ENCODE measurements around the gene RAB33A. TPM values are rescaled to one million over a fixed set of nuclear protein-coding genes. Genes with fewer than 3 reads are reported as not detected.

The RAB33A gene
- total RNA-seq, 1 donor from 2014 or later: 13.3 TPM

DNA sequence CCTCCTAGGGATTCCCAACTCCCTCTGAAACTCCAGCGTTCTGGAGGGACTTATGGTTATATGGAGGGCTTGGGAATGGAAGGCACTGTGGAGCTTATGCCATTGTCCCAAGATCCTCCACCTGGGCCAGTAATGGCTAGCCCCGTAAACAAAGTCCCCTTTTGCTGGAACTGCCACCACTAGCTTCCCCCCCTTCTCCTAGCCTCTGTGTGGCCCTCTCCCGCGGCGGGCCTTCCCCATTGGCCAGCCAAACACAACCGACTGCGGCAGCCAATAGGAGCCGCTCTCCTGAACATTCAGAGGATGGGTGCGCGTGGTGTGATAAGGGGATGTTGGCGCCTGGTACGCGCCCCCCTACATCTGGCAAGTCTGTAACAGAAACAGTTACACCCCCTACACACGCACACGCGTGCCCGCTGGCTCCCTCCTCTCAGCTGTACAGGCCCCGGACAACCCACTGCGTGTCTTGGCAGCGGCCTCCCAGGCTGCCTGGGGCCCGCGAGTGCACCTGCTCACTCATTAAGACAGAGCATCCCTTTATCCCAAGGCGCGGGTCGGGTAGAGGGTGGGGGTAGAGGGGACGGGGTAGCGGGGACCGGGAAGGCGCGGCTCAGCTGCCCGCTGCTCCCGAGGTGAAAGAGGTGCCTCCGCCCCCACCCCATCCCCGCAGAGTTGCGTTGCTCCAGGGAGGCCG is 863 bp upstream of the RAB33A start:
- Mint-ChIP-seq H3K4me3 (ENCODE audit: unreplicated experiment) (peak overlapping the region; percentile 88), H3K36me3 (ENCODE audit: unreplicated experiment) (no peaks in the 10 kb centered on the region), H3K4me1 (ENCODE audit: low read depth, unreplicated experiment) (peaks cover 10% of the 10 kb centered on the region), H3K9me3 (ENCODE audit: unreplicated experiment) (peaks cover 5% of the 10 kb centered on the region), H3K27me3 (ENCODE audit: unreplicated experiment) (no peaks in the 10 kb centered on the region), H3K27ac (ENCODE audit: unreplicated experiment) (peak overlapping the region; percentile 92)
- TF ChIP-seq, protein P1, sequence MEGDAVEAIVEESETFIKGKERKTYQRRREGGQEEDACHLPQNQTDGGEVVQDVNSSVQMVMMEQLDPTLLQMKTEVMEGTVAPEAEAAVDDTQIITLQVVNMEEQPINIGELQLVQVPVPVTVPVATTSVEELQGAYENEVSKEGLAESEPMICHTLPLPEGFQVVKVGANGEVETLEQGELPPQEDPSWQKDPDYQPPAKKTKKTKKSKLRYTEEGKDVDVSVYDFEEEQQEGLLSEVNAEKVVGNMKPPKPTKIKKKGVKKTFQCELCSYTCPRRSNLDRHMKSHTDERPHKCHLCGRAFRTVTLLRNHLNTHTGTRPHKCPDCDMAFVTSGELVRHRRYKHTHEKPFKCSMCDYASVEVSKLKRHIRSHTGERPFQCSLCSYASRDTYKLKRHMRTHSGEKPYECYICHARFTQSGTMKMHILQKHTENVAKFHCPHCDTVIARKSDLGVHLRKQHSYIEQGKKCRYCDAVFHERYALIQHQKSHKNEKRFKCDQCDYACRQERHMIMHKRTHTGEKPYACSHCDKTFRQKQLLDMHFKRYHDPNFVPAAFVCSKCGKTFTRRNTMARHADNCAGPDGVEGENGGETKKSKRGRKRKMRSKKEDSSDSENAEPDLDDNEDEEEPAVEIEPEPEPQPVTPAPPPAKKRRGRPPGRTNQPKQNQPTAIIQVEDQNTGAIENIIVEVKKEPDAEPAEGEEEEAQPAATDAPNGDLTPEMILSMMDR (IDR thresholded peaks at IDR 0.05; ENCODE audit: partially characterized antibody, unreplicated experiment): no peak
- peak; percentile 73 for DNase-seq

GRCh38 chrX:130172127-130172845 is 524 bp downstream of the RAB33A start:
- Mint-ChIP-seq H3K4me1 (ENCODE audit: low read depth, unreplicated experiment) (peaks cover 7% of the 10 kb centered on the region), H3K4me3 (ENCODE audit: unreplicated experiment) (peak overlapping the region; percentile 89), H3K9me3 (ENCODE audit: unreplicated experiment) (peaks cover 2% of the 10 kb centered on the region), H3K27ac (ENCODE audit: unreplicated experiment) (peak overlapping the region; percentile 78), H3K27me3 (ENCODE audit: unreplicated experiment) (no peaks in the 10 kb centered on the region), H3K36me3 (ENCODE audit: unreplicated experiment) (no peaks in the 10 kb centered on the region)
- TF ChIP-seq, protein P1 (IDR thresholded peaks at IDR 0.05; ENCODE audit: partially characterized antibody, unreplicated experiment): no peak
- DNase-seq: peak; percentile 31

DNA sequence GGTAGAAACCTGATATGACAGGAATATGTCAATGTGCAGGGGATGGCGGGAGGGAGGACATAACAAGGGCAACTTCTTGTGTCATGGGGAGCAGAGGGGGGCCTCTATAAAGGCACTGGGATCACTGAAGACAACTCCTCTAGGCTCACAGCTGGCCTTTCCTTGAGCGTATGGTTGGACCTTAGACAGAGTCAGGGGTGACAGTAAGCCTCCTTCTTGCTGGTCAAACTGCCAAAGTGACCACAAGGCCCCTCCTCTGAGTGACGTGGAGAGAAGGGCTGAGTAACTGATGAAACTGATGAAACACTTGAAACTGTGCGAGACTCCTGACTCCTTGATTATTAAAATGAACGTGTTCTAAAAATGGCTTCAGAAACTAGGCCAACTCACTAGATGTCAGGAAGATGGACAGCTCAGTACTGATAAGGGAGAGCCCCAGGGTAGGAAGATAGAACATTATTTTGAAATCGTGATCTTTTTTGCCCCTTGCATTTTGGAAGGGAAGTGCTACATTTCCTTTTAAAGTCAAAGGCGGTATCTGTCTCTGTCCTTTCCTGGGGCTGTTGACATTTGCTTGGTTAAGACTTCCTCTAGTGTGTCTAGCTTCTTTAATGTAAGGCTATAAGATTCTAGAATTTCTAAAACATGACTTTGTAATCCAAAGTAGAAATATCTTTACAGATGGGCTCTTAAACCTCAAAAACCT is 1.6 kb downstream of the RAB33A start:
- Mint-ChIP-seq H3K27me3 (ENCODE audit: unreplicated experiment) (no peaks in the 10 kb centered on the region), H3K27ac (ENCODE audit: unreplicated experiment) (no peak overlapping the region), H3K36me3 (ENCODE audit: unreplicated experiment) (no peaks in the 10 kb centered on the region), H3K4me3 (ENCODE audit: unreplicated experiment) (peak overlapping the region; percentile 89), H3K4me1 (ENCODE audit: low read depth, unreplicated experiment) (peaks cover 7% of the 10 kb centered on the region), H3K9me3 (ENCODE audit: unreplicated experiment) (peaks cover 3% of the 10 kb centered on the region)
- no peak for DNase-seq
- TF ChIP-seq, protein P1 (IDR thresholded peaks at IDR 0.05; ENCODE audit: partially characterized antibody, unreplicated experiment): no peak

DNA sequence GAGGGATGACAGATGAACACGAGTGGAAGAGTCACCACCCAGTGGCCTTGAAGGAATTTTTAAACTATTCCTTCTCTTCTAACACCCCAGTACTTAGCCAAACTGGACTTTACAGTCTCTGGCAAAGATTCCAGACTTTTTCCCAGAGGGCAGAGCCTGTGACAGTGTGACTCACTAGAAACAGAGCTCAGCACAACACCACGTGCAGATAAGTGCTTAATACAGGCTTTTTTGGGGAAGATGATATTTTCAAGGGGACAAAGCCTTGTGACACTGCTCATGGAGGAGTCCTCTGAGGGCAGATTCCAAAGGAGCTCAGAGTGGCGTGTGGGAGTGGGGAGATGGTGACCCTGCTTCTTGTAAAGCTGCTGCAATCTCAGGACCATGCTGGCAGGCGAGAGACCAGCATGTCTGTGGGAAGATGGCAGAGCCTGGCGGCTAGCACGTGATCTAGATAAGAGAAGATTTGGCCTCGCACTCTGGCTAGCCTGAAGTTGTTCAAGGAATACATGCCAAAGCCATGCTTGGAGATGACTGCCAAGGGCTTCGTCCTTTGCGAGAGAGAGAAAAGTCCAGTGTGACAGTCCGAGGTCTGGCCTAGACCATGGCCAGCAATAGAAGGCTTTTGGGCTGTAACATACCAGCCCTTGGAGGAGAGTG is 2.4 kb downstream of the RAB33A start:
- H3K4me3 Mint-ChIP-seq (ENCODE audit: unreplicated experiment): peak overlapping the region; percentile 89
- no peaks in the 10 kb centered on the region for H3K27me3 Mint-ChIP-seq (ENCODE audit: unreplicated experiment)
- no peak overlapping the region for H3K27ac Mint-ChIP-seq (ENCODE audit: unreplicated experiment)
- H3K36me3 Mint-ChIP-seq (ENCODE audit: unreplicated experiment): no peaks in the 10 kb centered on the region
- peaks cover 3% of the 10 kb centered on the region for H3K9me3 Mint-ChIP-seq (ENCODE audit: unreplicated experiment)
- DNase-seq: no peak
- TF ChIP-seq, protein P1 (IDR thresholded peaks at IDR 0.05; ENCODE audit: partially characterized antibody, unreplicated experiment): no peak
- H3K4me1 Mint-ChIP-seq (ENCODE audit: low read depth, unreplicated experiment): peaks cover 7% of the 10 kb centered on the region

All from glutamatergic neuron (in vitro differentiated cells).